ENCODE data around the gene NR3C1. TPM values are rescaled to one million over a fixed set of nuclear protein-coding genes. Genes with fewer than 3 reads are reported as not detected.

The NR3C1 gene
- total RNA-seq, 1 donor from 2014 or later, result 101 TPM

- no peak for TF ChIP-seq CTCF (IDR thresholded peaks at IDR 0.05)
- Histone ChIP-seq H3K4me1 (peaks cover 84% of the 10 kb centered on the region), H3K27ac (no peak overlapping the region), H3K4me3 (no peak overlapping the region), H3K27me3 (no peaks in the 10 kb centered on the region), H3K9me3 (no peaks in the 10 kb centered on the region), H3K36me3 (peaks cover 6% of the 10 kb centered on the region)
- DNase-seq (no peak), ATAC-seq (no peak)
- intact Hi-C loops (cut with DNase I), result no loop called here
Measured at GRCh38 chr5:143318270-143318669, 85.2 kb downstream of the NR3C1 start.

- no peak for TF ChIP-seq CTCF (IDR thresholded peaks at IDR 0.05)
- Histone ChIP-seq H3K36me3 (peaks cover 18% of the 10 kb centered on the region), H3K9me3 (no peaks in the 10 kb centered on the region), H3K4me3 (no peak overlapping the region), H3K27me3 (no peaks in the 10 kb centered on the region), H3K27ac (no peak overlapping the region), H3K4me1 (peaks cover 75% of the 10 kb centered on the region)
- no peak for DNase-seq
- ATAC-seq, result peak; percentile 50
- intact Hi-C loops (cut with DNase I), result no loop called here
Measured at GRCh38 chr5:143316844-143317631, 86.4 kb downstream of the NR3C1 start.

- Histone ChIP-seq H3K9me3 (no peaks in the 10 kb centered on the region), H3K36me3 (peaks cover 22% of the 10 kb centered on the region), H3K4me1 (peaks cover 70% of the 10 kb centered on the region), H3K27me3 (no peaks in the 10 kb centered on the region), H3K27ac (no peak overlapping the region), H3K4me3 (no peak overlapping the region)
- TF ChIP-seq CTCF (IDR thresholded peaks at IDR 0.05), result no peak
- DNase-seq, result no peak
- intact Hi-C loops (cut with DNase I), result no loop called here
- ATAC-seq, result no peak
Measured at GRCh38 chr5:143316337-143316736, 87.1 kb downstream of the NR3C1 start.

GRCh38 chr5:143315929-143316328 is 87.6 kb downstream of the NR3C1 start:
- ATAC-seq (no peak), DNase-seq (no peak)
- no peak overlapping the region for H3K27ac ChIP-seq
- no peaks in the 10 kb centered on the region for H3K27me3 ChIP-seq
- H3K4me3 ChIP-seq, result no peak overlapping the region
- no peak for TF ChIP-seq CTCF (IDR thresholded peaks at IDR 0.05)
- peaks cover 26% of the 10 kb centered on the region for H3K36me3 ChIP-seq
- intact Hi-C loops (cut with DNase I), result no loop called here
- H3K4me1 ChIP-seq, result peaks cover 67% of the 10 kb centered on the region
- H3K9me3 ChIP-seq, result no peaks in the 10 kb centered on the region

- no peak for TF ChIP-seq CTCF (IDR thresholded peaks at IDR 0.05)
- Histone ChIP-seq H3K27me3 (no peaks in the 10 kb centered on the region), H3K27ac (no peak overlapping the region), H3K4me3 (no peak overlapping the region), H3K36me3 (peaks cover 31% of the 10 kb centered on the region), H3K4me1 (peaks cover 67% of the 10 kb centered on the region), H3K9me3 (no peaks in the 10 kb centered on the region)
- ATAC-seq (no peak), DNase-seq (no peak)
- intact Hi-C loops (cut with DNase I), result no loop called here
Measured at GRCh38 chr5:143315214-143315613, 88.3 kb downstream of the NR3C1 start.
